ENCODE measurements around the gene CRAT. TPM values are rescaled to one million over a fixed set of nuclear protein-coding genes. Genes with fewer than 3 reads are reported as not detected.

Gene CRAT
- polyA plus RNA-seq, 1 donor (not counting 4 experiments of a cell fraction or from before 2014, with no cell fraction given), result 6.5 TPM

DNA sequence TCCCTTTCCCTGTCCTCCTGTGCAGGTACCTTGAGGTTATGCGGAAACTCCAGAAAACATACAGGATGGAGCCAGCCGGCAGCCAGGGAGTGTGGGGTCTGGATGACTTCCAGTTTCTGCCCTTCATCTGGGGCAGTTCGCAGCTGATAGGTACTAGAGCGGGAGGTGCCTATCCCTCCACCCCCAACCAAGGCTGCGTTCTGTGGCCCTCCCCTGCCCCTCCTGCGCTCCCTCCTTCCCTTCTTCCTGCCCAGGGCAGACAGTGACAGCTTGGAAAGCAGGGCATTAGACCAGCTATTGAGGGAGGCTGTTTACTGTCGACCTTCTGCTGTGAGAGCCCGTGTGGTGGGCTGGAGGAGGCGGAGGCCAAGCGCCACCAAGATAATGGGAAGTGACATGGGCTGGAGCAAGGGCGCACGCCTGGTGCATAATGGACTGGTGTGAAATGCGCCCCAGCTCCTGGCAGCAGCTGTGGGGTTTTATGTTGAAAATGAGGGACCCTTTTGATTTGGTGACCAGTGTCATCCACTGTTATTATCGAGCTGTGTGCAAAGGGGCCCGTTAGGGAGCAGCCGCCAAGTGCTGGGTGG, 25.9 kb upstream of the CRAT start:
- no peaks in the 10 kb centered on the region for H3K27me3 ChIP-seq (ENCODE audit: control insufficient read depth, extremely low read depth, insufficient read depth, low read length)
- DNase-seq (ENCODE audit: low read depth, low spot score), result no peak
- H3K79me2 ChIP-seq (ENCODE audit: control insufficient read depth, insufficient read depth, low read length), result no peaks in the 10 kb centered on the region
- H3K36me3 ChIP-seq (ENCODE audit: control insufficient read depth in 2 of 2, extremely low read depth in 1 of 2, insufficient read depth in 2 of 2, low read length in 2 of 2), result peaks cover 10 to 11% of the 10 kb centered on the region in 2 experiments
- H3K9ac ChIP-seq (ENCODE audit: control insufficient read depth, extremely low read depth, insufficient read depth, low read length), result no peak overlapping the region
- H3K4me2 ChIP-seq (ENCODE audit: control insufficient read depth, extremely low read depth, insufficient read depth, low read depth, low read length), result no peak overlapping the region
- no peak for FAIRE-seq
- no peak overlapping the region for H3K27ac ChIP-seq (ENCODE audit: control insufficient read depth, insufficient read depth, low read length)
- no peaks in the 10 kb centered on the region for H3K9me3 ChIP-seq (ENCODE audit: control insufficient read depth, low read depth, low read length)
- dilution Hi-C loops (cut with MboI; ENCODE audit: extremely low pct_ligation_motif_present, low sequenced_read_pairs), result no loop called here
- H3K9me1 ChIP-seq (ENCODE audit: control insufficient read depth, extremely low read depth, insufficient read depth, low read length), result peaks cover 2% of the 10 kb centered on the region
- H4K20me1 ChIP-seq (ENCODE audit: control insufficient read depth, extremely low read depth, insufficient read depth, low read length), result no peaks in the 10 kb centered on the region
- no peak overlapping the region for H2AFZ ChIP-seq (ENCODE audit: control insufficient read depth, low read length)
- no peak overlapping the region for H3K4me3 ChIP-seq (ENCODE audit: control insufficient read depth in 2 of 3, extremely low read depth in 1 of 3, insufficient read depth in 2 of 3, low read depth in 1 of 3, low read length in 3 of 3)
- TF ChIP-seq EZH2 (IDR thresholded peaks at IDR 0.05; ENCODE audit: low read length) (no peak), CTCF (optimal IDR thresholded peaks at IDR 0.05 in 1 of 3, IDR thresholded peaks at IDR 0.05 in 1 of 3, conservative IDR thresholded peaks at IDR 0.05 in 1 of 3; ENCODE audit: extremely low read depth in 1 of 3, insufficient read depth in 2 of 3, low read length in 3 of 3) (no peak)
- H3K4me1 ChIP-seq (ENCODE audit: control insufficient read depth, extremely low read depth, insufficient read depth, low read length), result peaks cover 28% of the 10 kb centered on the region

DNA sequence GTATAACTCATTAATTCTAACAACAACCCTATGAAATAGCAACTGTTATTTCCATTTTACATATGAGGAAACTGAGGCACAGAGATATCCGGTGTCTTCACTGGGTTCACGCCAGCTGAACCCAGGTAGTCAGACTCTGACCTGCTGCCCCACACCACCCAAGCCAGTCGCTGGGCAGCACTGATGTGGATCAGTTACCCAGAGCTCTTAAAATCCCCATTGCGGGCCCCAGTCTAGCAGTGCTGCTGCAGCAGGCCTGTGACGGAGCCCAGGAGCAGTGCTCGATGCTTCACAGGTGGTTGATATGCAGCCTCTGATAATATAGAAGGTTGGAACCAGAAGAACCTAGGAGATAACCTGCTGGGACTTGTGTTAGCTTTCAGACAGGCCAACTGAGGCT, 24.9 kb upstream of the CRAT start:
- dilution Hi-C loops (cut with MboI; ENCODE audit: extremely low pct_ligation_motif_present, low sequenced_read_pairs), result no loop called here
- FAIRE-seq (no peak), DNase-seq (ENCODE audit: low read depth, low spot score) (no peak)
- Histone ChIP-seq H3K4me2 (ENCODE audit: control insufficient read depth, extremely low read depth, insufficient read depth, low read depth, low read length) (no peak overlapping the region), H4K20me1 (ENCODE audit: control insufficient read depth, extremely low read depth, insufficient read depth, low read length) (no peaks in the 10 kb centered on the region), H3K79me2 (ENCODE audit: control insufficient read depth, insufficient read depth, low read length) (no peaks in the 10 kb centered on the region), H3K27ac (ENCODE audit: control insufficient read depth, insufficient read depth, low read length) (no peak overlapping the region), H3K36me3 (ENCODE audit: control insufficient read depth in 2 of 2, extremely low read depth in 1 of 2, insufficient read depth in 2 of 2, low read length in 2 of 2) (peaks cover 10 to 14% of the 10 kb centered on the region in 2 experiments), H3K4me3 (ENCODE audit: control insufficient read depth in 2 of 3, extremely low read depth in 1 of 3, insufficient read depth in 2 of 3, low read depth in 1 of 3, low read length in 3 of 3) (no peak overlapping the region), H3K4me1 (ENCODE audit: control insufficient read depth, extremely low read depth, insufficient read depth, low read length) (peaks cover 19% of the 10 kb centered on the region), H3K9me3 (ENCODE audit: control insufficient read depth, low read depth, low read length) (no peaks in the 10 kb centered on the region), H2AFZ (ENCODE audit: control insufficient read depth, low read length) (no peak overlapping the region), H3K27me3 (ENCODE audit: control insufficient read depth, extremely low read depth, insufficient read depth, low read length) (no peaks in the 10 kb centered on the region), H3K9me1 (ENCODE audit: control insufficient read depth, extremely low read depth, insufficient read depth, low read length) (no peaks in the 10 kb centered on the region), H3K9ac (ENCODE audit: control insufficient read depth, extremely low read depth, insufficient read depth, low read length) (no peak overlapping the region)
- TF ChIP-seq EZH2 (IDR thresholded peaks at IDR 0.05; ENCODE audit: low read length) (no peak), CTCF (optimal IDR thresholded peaks at IDR 0.05 in 1 of 3, IDR thresholded peaks at IDR 0.05 in 1 of 3, conservative IDR thresholded peaks at IDR 0.05 in 1 of 3; ENCODE audit: extremely low read depth in 1 of 3, insufficient read depth in 2 of 3, low read length in 3 of 3) (no peak)

Data from keratinocyte (primary cell).